PC-9 (cell line): ENCODE results near the gene CACNA1I. TPM values are rescaled to one million over a fixed set of nuclear protein-coding genes. Genes with fewer than 3 reads are reported as not detected.

Experiments
- BruUV-seq: library from RNA; stranded (reverse); fragments of 400-500 nt; replicated peaks from 2 replicates; lab custom pipeline; 2021; lab: Mats Ljungman, UMichigan
- CTCF ChIA-PET: fragments of 300-600 bp; sonication (Branson Sonifier 250); formaldehyde crosslinking; loops from one replicate; lab custom pipeline; 2022; ENCODE audit warnings: antibody characterized with exemption; lab: Charles Lee
- POLR2A ChIA-PET: fragments of 300-600 bp; sonication (Branson Sonifier 250); formaldehyde crosslinking; loops from one replicate; lab custom pipeline; 2022; ENCODE audit warnings: antibody characterized with exemption; ENCODE audit not compliant: unreplicated experiment; lab: Charles Lee
- DNase-seq, 2 experiments: peaks; one replicate each; pipeline versions ENCODE4 v3.0.0 to v3.0.0-alpha.2; 2015 to 2022; ENCODE audit warnings: mixed read lengths in 1 of 2
- H2AFZ ChIP-seq: fragments of 200-600 bp; sonication (generic); 2 replicates; pipeline ENCODE4 v1.8.1; 2017; ENCODE audit warnings: antibody characterized with exemption
- H3F3A ChIP-seq: fragments of 200-600 bp; sonication (generic); 2 replicates; pipeline ENCODE4 v1.8.1; 2017; ENCODE audit warnings: antibody characterized with exemption, mild to moderate bottlenecking, low read depth; ENCODE audit not compliant: insufficient read depth
- H3K27ac ChIP-seq: fragments of 200-600 bp; sonication (generic); 2 replicates; pipeline ENCODE4 v1.6.1; 2016; ENCODE audit warnings: mixed run types
- H3K27me3 ChIP-seq: fragments of 200-600 bp; sonication (generic); 2 replicates; pipeline ENCODE4 v1.6.1; 2016; ENCODE audit warnings: low read depth, mixed run types; ENCODE audit not compliant: insufficient read depth
- H3K36me3 ChIP-seq: fragments of 200-600 bp; sonication (generic); 2 replicates; pipeline ENCODE4 v1.6.1; 2016; ENCODE audit warnings: low read depth, mixed run types
- H3K4me1 ChIP-seq: fragments of 200-600 bp; sonication (generic); replicated peaks from 2 replicates; pipeline ENCODE4 v1.6.1; 2016; ENCODE audit warnings: mixed run types; ENCODE audit not compliant: insufficient read depth
- H3K4me2 ChIP-seq: fragments of 200-600 bp; sonication (generic); 2 replicates; pipeline ENCODE4 v1.6.1; 2017; ENCODE audit warnings: mixed run types
- H3K4me3 ChIP-seq: fragments of 200-600 bp; sonication (generic); 2 replicates; pipeline ENCODE4 v1.6.1; 2016; ENCODE audit warnings: mixed run types
- H3K79me2 ChIP-seq: fragments of 200-600 bp; sonication (generic); 2 replicates; pipeline ENCODE4 v1.6.1; 2017; ENCODE audit warnings: low read depth, mixed run types
- H3K9me2 ChIP-seq: fragments of 200-600 bp; sonication (generic); 2 replicates; pipeline ENCODE4 v1.8.1; 2017; ENCODE audit warnings: mild to moderate bottlenecking; ENCODE audit not compliant: insufficient read depth
- H3K9me3 ChIP-seq: fragments of 200-600 bp; sonication (generic); 2 replicates; pipeline ENCODE4 v1.8.1; 2016; ENCODE audit warnings: low read depth; ENCODE audit not compliant: insufficient read depth
- H4K20me1 ChIP-seq: fragments of 200-600 bp; sonication (generic); 2 replicates; pipeline ENCODE4 v1.8.1; 2017; ENCODE audit not compliant: insufficient read depth
- CTCF ChIP-seq: fragments of 200-600 bp; sonication (generic); conservative IDR thresholded peaks from 2 replicates; pipeline ENCODE4 v1.6.1; 2017; ENCODE audit warnings: mixed run types, antibody characterized with exemption, mild to moderate bottlenecking, moderate library complexity
- EZH2 ChIP-seq: fragments of 200-600 bp; sonication (generic); IDR thresholded peaks from 2 replicates; pipeline ENCODE4 v1.8.0; 2017; ENCODE audit warnings: antibody characterized with exemption, low read depth
- intact Hi-C: fragments of 100-400 bp; cut with micrococcal nuclease; formaldehyde crosslinking; loops from one replicate; pipeline ENCODE4 v1.10.0; 2022; ENCODE audit not compliant: unreplicated experiment
- total RNA-seq: library from RNA; stranded (reverse); gene quantifications from 2 replicates; pipeline ENCODE4 v1.2.3, GENCODE V29; 2021

Gene CACNA1I
- total RNA-seq, 1 experiment from 2014 or later = 2.8 TPM

- Histone ChIP-seq H3K36me3 (no peaks in the 10 kb centered on the region), H3K27ac (no peak overlapping the region), H3K79me2 (no peaks in the 10 kb centered on the region), H3K27me3 (0 out of 2 replicates have a peak, but pooled peaks cover 10% of the 10 kb centered on the region), H2AFZ (no peak overlapping the region), H3K4me2 (no peak overlapping the region), H3K4me3 (no peak overlapping the region), H3K4me1 (peaks cover 22% of the 10 kb centered on the region), H3K9me2 (no peaks in the 10 kb centered on the region), H3F3A (peaks cover 17% of the 10 kb centered on the region), H3K9me3 (no peaks in the 10 kb centered on the region), H4K20me1 (no peaks in the 10 kb centered on the region)
- intact Hi-C loops = loop anchor here (5.0 kb wide), 2 partner anchors 74 to 374 kb away; no protein-coding TSS in a partner anchor
- no TSS peak for BruUV-seq
- ChIA-PET CTCF (no interaction called here), POLR2A (no interaction called here)
- no peak for DNase-seq
- TF ChIP-seq CTCF = no peak
- TF ChIP-seq EZH2 = no peak
These were observed 12.3 kb upstream of the CACNA1I start for GRCh38 chr22:39558254-39558727.

- Histone ChIP-seq H3K9me3 (no peaks in the 10 kb centered on the region), H3K79me2 (no peaks in the 10 kb centered on the region), H4K20me1 (no peaks in the 10 kb centered on the region), H3K4me1 (peaks cover 22% of the 10 kb centered on the region), H2AFZ (no peak overlapping the region; the same call in 1 of the 2 replicates), H3K4me2 (peak overlapping the region; percentile 76), H3K4me3 (peak overlapping the region; percentile 19; the same call in 1 of the 2 replicates), H3K27ac (peak overlapping the region; percentile 30), H3K9me2 (no peaks in the 10 kb centered on the region), H3K27me3 (0 out of 2 replicates have a peak, but pooled peaks cover 10% of the 10 kb centered on the region), H3F3A (peaks cover 23% of the 10 kb centered on the region), H3K36me3 (no peaks in the 10 kb centered on the region)
- ChIA-PET POLR2A (no interaction called here), CTCF (interaction anchor here (0.6 to 0.7 kb wide), 2 partner anchors 19 to 838 kb away, joined by 3 to 5 read pairs; no protein-coding TSS in a partner anchor)
- TF ChIP-seq EZH2 (no peak), CTCF (no peak)
- DNase-seq = no peak
- BruUV-seq = no TSS peak
- intact Hi-C loops = loop anchor here (1.0 to 5.0 kb wide), 3 partner anchors 73 to 465 kb away; no protein-coding TSS in a partner anchor
These were observed 11.6 kb upstream of the CACNA1I start for GRCh38 chr22:39558950-39559349.

GRCh38 chr22:39559456-39560105, 11.0 kb upstream of the CACNA1I start:
- BruUV-seq = no TSS peak

More at GRCh38 chr22:39559456-39560105, 11.0 kb upstream of the CACNA1I start:
- intact Hi-C loops = loop anchor here (1.0 to 5.0 kb wide), 3 partner anchors 73 to 465 kb away; no protein-coding TSS in a partner anchor
- Histone ChIP-seq H3K4me2 (peak overlapping the region; percentile 76), H3K27ac (peak overlapping the region; percentile 30), H3K79me2 (no peaks in the 10 kb centered on the region), H3K4me1 (peaks cover 22% of the 10 kb centered on the region), H3F3A (peaks cover 30% of the 10 kb centered on the region), H3K27me3 (0 out of 2 replicates have a peak, but pooled peaks cover 10% of the 10 kb centered on the region), H3K9me2 (no peaks in the 10 kb centered on the region), H3K4me3 (peak overlapping the region; percentile 19; the same call in 1 of the 2 replicates), H2AFZ (no peak overlapping the region; the same call in none of the 2 replicates), H4K20me1 (no peaks in the 10 kb centered on the region), H3K9me3 (no peaks in the 10 kb centered on the region), H3K36me3 (no peaks in the 10 kb centered on the region)
- peak; percentile 81 for DNase-seq
- TF ChIP-seq EZH2 (no peak), CTCF (peak; percentile 96)
- POLR2A ChIA-PET = interaction anchor here (0.6 to 0.7 kb wide), 5 partner anchors 33 to 465 kb away, joined by 3 to 18 read pairs (median 9); no protein-coding TSS in a partner anchor
- CTCF ChIA-PET = interaction anchor here (0.6 to 1.5 kb wide), 11 partner anchors 15 to 1166 kb away, joined by 3 to 11 read pairs (median 4); no protein-coding TSS in a partner anchor
